ENCODE data around the gene SARS1. TPM values are rescaled to one million over a fixed set of nuclear protein-coding genes. Genes with fewer than 3 reads are reported as not detected.

Gene SARS1
- total and polyA plus RNA-seq, 4 donors, result 118 to 212 (median 147) TPM

DNA sequence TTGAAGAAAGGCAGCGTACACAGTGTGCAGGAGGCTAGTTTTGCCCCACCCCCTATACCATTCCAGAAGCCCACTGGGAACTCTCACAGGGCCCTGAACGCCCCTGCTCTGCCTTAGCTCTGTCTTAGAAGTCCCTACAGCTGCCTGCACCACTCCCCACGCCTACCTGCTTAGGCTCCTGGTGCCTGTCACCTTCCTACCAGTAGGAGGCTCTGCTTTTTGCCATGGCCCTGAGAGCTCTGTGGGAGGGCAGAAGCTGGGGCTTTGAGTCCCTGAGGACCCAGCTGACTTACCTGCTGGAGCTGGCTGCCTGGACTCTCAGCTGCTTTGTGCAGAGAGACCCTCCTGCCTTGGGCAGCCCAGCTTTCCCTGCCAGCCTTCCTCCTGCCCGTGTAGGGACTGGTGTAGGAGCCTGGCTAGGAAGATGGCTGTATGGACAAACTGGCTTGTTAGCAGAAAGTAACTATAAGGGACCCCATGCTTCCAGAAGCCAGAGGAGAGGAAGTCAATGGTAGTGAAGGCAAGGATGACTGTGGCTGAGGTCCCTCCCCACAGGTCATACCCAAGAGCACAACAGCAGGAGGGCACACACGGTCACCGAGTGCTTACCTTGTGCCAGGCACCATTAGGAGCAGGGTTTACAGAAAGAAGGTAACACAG is 25.8 kb downstream of the SARS1 start:
- 65 to 77% methylated on average over 6 of the region's 6 CpGs for WGBS, 2 donors
- no peaks in the 10 kb centered on the region for H3K27me3 ChIP-seq (ENCODE audit: control insufficient read depth in 3 of 3, insufficient read depth in 3 of 3, low read length in 2 of 3)
- peaks cover 23 to 40% (median 31%) of the 10 kb centered on the region in 4 donors for H3K36me3 ChIP-seq (ENCODE audit: control insufficient read depth in 4 of 4, insufficient read depth in 4 of 4, low read length in 4 of 4)
- no peak overlapping the region for H3K9ac ChIP-seq (ENCODE audit: insufficient read depth in 1 of 2, low read length in 2 of 2)
- peaks cover 0 to 25% (median 5%) of the 10 kb centered on the region in 5 donors for H3K4me1 ChIP-seq (ENCODE audit: control insufficient read depth in 5 of 5, insufficient read depth in 5 of 5, low read length in 5 of 5)
- TF ChIP-seq, protein P1, sequence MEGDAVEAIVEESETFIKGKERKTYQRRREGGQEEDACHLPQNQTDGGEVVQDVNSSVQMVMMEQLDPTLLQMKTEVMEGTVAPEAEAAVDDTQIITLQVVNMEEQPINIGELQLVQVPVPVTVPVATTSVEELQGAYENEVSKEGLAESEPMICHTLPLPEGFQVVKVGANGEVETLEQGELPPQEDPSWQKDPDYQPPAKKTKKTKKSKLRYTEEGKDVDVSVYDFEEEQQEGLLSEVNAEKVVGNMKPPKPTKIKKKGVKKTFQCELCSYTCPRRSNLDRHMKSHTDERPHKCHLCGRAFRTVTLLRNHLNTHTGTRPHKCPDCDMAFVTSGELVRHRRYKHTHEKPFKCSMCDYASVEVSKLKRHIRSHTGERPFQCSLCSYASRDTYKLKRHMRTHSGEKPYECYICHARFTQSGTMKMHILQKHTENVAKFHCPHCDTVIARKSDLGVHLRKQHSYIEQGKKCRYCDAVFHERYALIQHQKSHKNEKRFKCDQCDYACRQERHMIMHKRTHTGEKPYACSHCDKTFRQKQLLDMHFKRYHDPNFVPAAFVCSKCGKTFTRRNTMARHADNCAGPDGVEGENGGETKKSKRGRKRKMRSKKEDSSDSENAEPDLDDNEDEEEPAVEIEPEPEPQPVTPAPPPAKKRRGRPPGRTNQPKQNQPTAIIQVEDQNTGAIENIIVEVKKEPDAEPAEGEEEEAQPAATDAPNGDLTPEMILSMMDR (IDR thresholded peaks at IDR 0.05; ENCODE audit: control extremely low read depth, extremely low read depth), result no peak
- H3K4me3 ChIP-seq, result no peak overlapping the region
- no peak for ATAC-seq (ENCODE audit: insufficient read depth, low FRiP score)
- peak in 1 of 3 donors; percentile 30 for DNase-seq
- H3K27ac ChIP-seq (ENCODE audit: low read depth in 1 of 2, low read length in 1 of 2), result peak overlapping the region in 1 of 2 donors; percentile 5
- no peaks in the 10 kb centered on the region for H3K9me3 ChIP-seq (ENCODE audit: control insufficient read depth in 4 of 4, insufficient read depth in 3 of 4, low read length in 3 of 4)

DNA sequence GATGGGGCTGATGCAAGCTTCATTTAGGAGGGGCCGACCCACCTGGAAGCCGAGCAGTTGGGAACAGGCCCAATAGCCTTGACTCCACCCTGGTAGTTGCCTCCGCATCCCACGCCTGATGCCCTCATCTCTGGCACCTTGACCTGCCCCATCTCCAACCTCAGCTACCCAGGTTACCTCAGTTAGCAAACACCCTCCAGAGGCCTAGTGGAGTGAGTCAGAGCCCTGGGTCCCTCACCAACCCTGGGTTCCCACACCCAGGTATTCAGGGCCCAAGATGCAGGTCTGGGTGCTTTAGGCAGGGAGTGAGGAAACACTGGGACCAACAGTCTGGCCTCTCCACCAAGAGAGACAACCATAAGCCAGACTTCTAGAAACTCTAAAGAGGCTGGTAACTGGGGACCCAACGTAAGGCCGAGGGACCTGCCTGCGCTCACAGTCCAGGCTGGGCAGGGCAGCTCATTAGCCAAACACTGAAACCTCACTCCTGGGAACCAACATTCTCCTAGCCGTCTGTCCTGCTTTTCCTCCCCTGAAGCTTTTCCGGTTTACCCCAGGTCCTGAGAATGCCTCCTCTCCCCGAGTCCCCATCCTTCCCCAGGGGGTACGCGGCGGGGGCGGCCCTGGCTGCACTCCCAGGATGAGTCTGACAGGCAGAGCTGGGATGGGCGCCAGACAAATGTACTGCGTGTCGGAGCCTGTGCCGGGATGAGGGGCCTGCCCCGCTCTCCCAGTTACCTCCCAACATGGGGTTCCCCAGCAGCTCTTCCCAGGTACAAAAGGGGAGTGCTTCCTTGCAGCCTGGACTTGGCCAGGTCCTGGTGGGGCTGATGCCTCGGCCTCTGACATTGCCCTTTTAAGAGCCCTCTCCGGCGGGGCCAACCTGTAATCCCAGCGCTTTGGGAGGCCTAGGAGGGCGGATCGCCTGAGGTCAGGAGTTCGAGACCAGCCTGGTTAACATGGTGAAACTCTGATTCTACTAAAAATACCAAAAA is 26.7 kb downstream of the SARS1 start:
- peaks cover 0 to 25% (median 5%) of the 10 kb centered on the region in 5 donors for H3K4me1 ChIP-seq (ENCODE audit: control insufficient read depth in 5 of 5, insufficient read depth in 5 of 5, low read length in 5 of 5)
- H3K27me3 ChIP-seq (ENCODE audit: control insufficient read depth in 3 of 3, insufficient read depth in 3 of 3, low read length in 2 of 3), result no peaks in the 10 kb centered on the region
- H3K27ac ChIP-seq (ENCODE audit: low read depth in 1 of 2, low read length in 1 of 2), result peak overlapping the region in 1 of 2 donors; percentile 16
- ATAC-seq (ENCODE audit: insufficient read depth, low FRiP score) (peak; percentile 50), DNase-seq (peak; percentile 43 to 67 (median 65))
- H3K9ac ChIP-seq (ENCODE audit: insufficient read depth in 1 of 2, low read length in 2 of 2), result no peak overlapping the region
- 34 to 48% methylated on average over 26 of the region's 26 CpGs for WGBS, 2 donors
- H3K4me3 ChIP-seq, result no peak overlapping the region
- TF ChIP-seq, protein P1 (IDR thresholded peaks at IDR 0.05; ENCODE audit: control extremely low read depth, extremely low read depth), result no peak
- H3K9me3 ChIP-seq (ENCODE audit: control insufficient read depth in 4 of 4, insufficient read depth in 3 of 4, low read length in 3 of 4), result no peaks in the 10 kb centered on the region
- peaks cover 16 to 34% (median 27%) of the 10 kb centered on the region in 4 donors for H3K36me3 ChIP-seq (ENCODE audit: control insufficient read depth in 4 of 4, insufficient read depth in 4 of 4, low read length in 4 of 4)

DNA sequence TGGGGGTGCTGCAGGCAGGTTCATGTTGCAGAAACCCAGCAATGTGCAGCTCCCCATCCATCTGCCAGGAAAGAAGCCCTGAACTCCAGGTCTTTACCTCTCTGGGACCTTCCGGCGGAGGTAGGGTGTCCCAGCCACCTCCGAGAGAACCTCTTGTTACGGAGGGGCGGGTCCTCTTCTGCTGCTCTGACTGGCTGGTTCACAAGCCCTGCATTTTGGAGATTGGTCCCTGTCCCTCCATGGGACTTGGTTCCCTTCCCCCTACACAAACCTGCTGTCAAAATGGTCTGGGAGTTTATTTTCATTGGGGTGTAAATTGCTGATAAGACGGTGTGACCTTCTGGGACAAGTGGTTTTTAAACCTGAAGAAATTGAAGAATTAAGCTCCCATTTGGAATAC is 27.6 kb downstream of the SARS1 start:
- 18 to 35% methylated on average over 6 of the region's 6 CpGs for WGBS, 2 donors
- ATAC-seq (ENCODE audit: insufficient read depth, low FRiP score), result no peak
- Histone ChIP-seq H3K27ac (ENCODE audit: low read depth in 1 of 2, low read length in 1 of 2) (no peak overlapping the region), H3K9ac (ENCODE audit: insufficient read depth in 1 of 2, low read length in 2 of 2) (no peak overlapping the region), H3K4me3 (no peak overlapping the region), H3K27me3 (ENCODE audit: control insufficient read depth in 3 of 3, insufficient read depth in 3 of 3, low read length in 2 of 3) (no peaks in the 10 kb centered on the region), H3K36me3 (ENCODE audit: control insufficient read depth in 4 of 4, insufficient read depth in 4 of 4, low read length in 4 of 4) (peaks cover 8 to 27% (median 18%) of the 10 kb centered on the region in 4 donors), H3K9me3 (ENCODE audit: control insufficient read depth in 4 of 4, insufficient read depth in 3 of 4, low read length in 3 of 4) (no peaks in the 10 kb centered on the region), H3K4me1 (ENCODE audit: control insufficient read depth in 5 of 5, insufficient read depth in 5 of 5, low read length in 5 of 5) (peaks cover 0 to 25% (median 5%) of the 10 kb centered on the region in 5 donors)
- TF ChIP-seq, protein P1 (IDR thresholded peaks at IDR 0.05; ENCODE audit: control extremely low read depth, extremely low read depth), result no peak
- no peak for DNase-seq
